NCI-H1417 (cell line): ENCODE measurements around the gene CDH26.

Source experiments
- DNase-seq, 3 experiments: peaks; one replicate each; lab custom pipeline; 2025; lab: John Stamatoyannopoulos, UW

The CDH26 gene

DNA sequence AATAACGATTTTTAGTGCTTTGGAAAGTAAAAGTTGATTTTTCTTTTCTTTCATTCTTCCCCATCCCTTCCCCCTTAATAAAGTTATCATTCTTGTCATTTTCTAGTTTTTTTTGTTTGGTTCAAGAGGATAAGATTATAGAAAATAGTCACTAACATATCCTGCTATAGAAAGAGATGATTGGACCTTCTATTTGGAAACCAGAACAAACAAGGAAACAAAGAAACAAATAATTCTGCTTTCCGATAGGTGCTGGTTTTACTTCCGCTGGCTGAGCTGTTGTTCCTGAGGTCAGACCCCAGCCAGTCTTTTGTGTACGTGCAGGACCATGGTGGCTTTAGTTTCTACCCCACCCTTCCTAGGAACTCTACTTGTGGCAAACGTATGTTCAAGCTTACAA lies at the start of gene CDH26:
CDH26 (plus strand) TSS at position 301 of the 400 bp plus-strand sequence. CDS start 304 bp downstream, outside the sequence.
- DNase-seq, result no peak

DNA sequence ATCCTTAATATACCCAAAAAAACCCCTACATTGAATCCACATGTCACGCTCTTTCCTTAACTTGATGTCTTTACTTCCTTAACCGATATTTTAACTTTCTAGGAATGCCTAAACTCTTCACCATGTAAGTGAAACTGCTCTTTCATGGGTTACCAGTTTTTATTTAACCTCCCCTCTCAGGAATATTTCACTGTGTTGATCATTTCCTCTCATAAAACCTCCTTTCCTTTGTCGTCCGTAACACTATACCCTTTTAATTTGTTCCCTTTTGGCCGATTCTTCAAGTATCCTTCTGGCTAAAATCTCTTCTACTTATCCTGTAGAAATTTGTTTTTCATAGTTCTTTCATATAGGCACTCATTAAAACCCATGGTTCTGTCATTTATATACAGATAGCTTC lies 49.4 kb upstream of the CDH26 start:
- DNase-seq, result no peak

GRCh38 chr20:59911041-59911440 lies 47.2 kb upstream of the CDH26 start:
- DNase-seq, result no peak

- DNase-seq, result no peak
Measured at GRCh38 chr20:59912609-59913008, 45.6 kb upstream of the CDH26 start.

GRCh38 chr20:59920944-59921343 lies 37.3 kb upstream of the CDH26 start:
- no peak for DNase-seq

DNA sequence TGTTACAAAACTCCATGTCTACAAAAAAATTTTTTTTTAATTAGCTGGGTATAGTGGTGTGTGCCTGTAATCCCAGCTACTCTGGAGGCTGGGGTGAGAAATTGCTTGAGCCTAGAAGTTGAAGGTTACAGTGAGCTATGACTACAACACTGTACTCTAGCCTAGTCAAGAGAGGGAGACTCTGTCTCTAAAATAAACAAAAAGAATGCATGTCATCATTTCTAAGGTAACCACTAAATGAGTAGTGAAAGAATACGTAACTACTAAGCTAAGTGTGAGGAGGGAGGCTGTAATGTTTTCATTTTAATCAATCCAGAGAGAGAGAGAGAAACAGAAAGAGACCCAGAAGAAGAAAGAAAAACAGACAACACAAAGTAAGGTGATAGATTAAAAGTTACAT lies 34.7 kb upstream of the CDH26 start:
- DNase-seq, result no peak

GRCh38 chr20:59925359-59925758 lies 32.9 kb upstream of the CDH26 start:
- DNase-seq, result no peak

DNA sequence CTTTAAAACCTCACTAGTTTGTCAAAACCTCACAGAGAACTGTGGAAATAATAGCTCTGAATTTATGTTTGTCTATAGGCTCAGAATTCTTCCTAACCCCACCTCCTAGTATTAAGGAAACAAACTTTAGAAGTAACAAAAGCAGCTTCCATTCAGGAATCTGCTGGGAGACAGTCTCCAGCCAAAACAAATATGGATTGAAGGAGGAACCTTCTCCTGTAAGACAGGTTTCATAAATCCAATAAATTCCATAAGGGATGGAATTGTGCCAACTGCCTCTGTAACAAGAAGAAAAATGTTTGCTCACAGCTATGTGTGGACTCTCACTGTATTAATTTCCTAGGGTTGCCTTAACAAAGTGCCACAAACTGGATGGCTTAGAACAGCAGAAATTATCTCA lies 32.3 kb upstream of the CDH26 start:
- peak in 1 of 3 experiments; percentile 44 for DNase-seq

- DNase-seq, result no peak
Measured at GRCh38 chr20:59931511-59932312, 26.5 kb upstream of the CDH26 start.

DNA sequence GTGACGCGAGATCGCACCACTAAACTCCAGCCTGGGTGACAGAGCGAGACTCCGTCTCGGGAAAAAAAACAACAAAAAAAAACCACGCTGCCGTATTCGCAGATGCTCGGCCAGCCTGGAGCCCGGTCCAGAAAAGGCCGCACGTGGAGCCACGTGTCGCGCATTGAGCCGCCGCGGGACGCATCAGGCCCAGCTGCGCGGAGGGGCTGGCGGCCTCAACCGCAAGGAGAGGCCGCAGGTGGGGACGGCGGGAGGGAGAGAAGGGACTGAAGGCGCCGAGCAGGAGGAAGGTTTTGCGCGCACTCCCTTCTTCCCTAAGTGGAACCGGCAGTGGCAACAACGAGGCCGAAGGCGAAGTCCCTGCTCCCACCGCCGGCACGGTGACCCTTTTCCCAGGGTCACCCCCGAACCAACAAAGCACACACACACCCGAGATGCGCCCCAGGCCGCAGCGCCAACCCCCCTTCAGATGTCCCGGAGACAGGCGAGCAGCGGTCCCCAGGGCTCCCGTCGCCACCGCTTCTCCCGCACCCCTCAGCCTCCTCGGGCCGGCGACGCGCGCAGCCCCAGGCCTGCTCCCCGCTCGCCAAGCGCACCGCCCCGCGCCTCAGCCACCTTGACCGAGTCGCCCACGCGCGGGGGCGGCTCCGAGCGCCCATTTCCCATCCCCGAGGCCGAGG lies 25.5 kb upstream of the CDH26 start:
- DNase-seq, result no peak

DNA sequence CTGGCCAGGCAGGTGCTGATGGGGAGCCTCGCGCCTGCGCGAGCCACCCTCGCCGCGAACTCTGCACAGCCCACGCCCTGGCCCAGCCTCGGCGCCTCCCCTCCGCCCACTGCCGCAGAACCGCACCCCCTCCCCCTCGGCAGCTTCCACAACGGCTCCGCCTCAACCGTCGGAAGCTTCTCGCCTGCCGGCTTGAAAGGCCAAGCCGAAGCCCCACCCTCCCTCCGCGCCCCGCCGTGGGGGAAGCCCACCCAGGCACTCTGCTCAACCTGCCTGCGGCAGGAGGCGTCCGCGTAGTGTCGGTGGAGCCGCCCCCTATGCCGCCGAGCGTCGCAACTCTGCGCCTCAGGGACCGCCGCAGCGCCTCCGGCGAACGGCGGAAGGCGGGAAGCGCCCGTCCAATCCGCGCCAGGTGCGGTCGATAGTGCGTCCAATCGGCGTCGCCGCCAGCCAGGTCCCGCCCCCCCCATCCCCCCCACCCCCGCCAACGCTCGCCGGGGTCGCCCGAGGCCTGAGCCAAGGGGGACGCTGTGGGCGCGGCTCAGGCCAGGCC lies 24.9 kb upstream of the CDH26 start, which contains the start of gene SYCP2:
SYCP2 (minus strand) TSS at position 342 of the 553 bp plus-strand sequence. CDS start 11,224 bp downstream, outside the sequence.
- peak in 1 of 3 experiments; percentile 62 for DNase-seq

DNA sequence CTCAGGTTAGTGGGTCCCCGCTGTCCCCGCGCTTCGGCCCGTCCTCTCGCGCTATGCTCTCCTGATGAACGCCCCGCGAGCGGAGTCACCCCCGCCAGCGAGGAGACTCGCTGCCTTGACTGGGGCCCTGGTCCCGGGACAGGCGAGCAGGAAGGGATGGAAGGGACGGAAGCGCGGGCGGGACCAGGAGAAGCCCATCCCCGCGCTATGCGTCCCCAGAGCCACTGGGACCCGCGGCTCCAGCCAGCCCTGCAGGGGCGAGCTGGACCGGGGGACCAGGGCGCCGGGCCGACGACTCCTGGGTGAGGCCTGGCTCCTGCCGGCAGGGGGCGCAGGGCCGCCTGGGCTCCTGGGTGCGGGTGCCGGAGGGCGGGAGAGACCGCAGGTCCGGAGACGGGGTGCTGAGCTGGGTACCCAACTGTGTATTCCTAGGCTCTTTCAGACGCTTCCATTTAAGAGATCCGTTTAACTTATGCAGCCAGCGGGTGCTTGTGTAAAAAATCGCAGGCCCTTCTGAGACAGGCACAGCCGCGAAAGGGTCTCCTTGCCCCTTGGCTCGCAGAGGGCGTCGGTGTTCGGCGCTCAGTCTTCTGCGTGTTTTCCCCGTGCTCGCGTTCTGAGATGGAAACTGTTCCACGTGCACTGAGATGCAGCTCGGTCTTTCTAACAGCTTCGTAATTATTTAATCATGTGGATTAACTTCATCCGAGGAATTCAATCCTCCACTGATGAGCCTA lies 24.2 kb upstream of the CDH26 start:
- peak; percentile 55 to 69 (median 58) for DNase-seq

GRCh38 chr20:59935457-59936185 lies 22.6 kb upstream of the CDH26 start:
- no peak for DNase-seq

DNA sequence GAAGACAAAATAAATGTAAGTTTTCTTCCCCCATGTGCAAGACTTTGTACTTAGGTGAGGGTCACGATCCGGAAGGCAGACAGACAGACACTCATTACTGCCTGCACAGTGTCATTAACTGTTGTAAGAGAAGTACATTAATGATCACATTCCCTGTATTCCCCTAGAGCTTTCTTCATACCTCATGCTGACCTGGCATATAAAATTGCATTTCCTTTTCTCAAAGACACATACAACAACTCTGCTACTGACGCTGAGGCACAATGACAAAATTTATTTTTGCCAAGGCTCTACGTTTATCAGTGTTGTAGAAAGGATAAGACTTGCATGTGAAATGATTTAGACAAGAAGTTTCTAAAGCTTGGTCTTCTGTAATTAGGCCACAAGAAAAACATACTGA lies 21.8 kb upstream of the CDH26 start:
- DNase-seq, result no peak

- no peak for DNase-seq
Measured at GRCh38 chr20:59937150-59937549, 21.1 kb upstream of the CDH26 start.

DNA sequence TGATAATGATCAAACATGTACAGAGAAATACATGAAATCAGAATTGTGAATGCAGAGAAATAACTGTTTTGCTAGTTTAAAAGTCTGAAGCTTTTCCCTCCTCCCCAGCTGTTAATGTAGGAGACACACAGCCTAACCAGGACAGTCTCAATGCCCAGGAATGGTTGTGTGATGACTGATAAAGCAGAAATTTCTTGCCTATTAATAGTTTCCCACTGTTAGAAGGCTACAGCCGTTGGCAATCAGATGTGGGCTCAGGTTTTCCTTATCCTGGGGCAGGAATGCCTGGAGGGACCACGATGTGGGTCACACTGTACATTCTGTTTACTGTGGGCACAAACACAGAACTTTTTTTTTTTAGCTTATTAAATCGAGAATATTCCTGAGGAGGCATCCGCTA lies 20.0 kb upstream of the CDH26 start:
- no peak for DNase-seq

GRCh38 chr20:59938696-59939051 lies 19.5 kb upstream of the CDH26 start:
- DNase-seq, result no peak

DNA sequence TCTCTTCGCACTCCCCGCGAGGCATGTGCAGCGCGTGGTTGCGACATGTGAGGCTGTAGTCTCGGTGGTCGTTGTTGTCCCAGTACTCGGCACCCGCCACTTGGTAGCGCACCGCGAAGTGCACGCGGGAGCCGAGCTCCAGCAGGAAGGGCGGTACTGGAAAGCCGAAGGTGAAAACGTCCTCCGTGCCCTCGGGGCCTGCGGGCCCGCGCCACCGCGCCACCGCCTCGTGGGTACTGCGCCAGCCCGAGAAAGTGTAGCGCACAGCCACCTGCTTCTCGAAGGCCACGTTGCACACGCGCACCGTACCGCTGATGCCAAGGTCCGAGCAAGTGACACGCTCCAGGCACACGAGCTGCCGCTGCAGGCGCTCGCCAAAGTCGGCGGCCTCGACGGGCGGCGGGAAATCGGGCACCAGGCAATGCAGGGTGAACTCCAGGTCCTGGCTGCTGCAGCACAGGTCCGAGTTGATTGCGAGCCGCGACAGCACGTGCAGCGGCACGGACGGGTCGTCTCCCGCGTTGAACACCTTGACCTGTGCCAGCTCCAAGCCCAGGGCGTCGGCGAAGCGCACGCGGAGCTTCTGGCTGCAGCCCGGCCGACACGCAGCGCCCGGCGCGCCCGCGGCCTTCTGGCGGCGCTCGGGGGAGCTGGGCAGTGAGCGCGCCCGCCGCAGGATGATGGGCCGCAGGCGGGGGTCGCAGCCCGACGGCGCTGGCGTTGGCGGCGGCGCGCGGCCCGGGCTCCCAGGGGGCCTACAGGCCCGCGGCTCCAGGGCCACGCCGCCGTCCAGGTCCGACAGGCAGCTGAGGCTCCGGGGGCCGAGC lies 19.0 kb upstream of the CDH26 start:
- peak in 1 of 3 experiments; percentile 60 for DNase-seq

- DNase-seq, result peak in 1 of 3 experiments; percentile 42
Measured at GRCh38 chr20:59939879-59940128, 18.4 kb upstream of the CDH26 start.

DNA sequence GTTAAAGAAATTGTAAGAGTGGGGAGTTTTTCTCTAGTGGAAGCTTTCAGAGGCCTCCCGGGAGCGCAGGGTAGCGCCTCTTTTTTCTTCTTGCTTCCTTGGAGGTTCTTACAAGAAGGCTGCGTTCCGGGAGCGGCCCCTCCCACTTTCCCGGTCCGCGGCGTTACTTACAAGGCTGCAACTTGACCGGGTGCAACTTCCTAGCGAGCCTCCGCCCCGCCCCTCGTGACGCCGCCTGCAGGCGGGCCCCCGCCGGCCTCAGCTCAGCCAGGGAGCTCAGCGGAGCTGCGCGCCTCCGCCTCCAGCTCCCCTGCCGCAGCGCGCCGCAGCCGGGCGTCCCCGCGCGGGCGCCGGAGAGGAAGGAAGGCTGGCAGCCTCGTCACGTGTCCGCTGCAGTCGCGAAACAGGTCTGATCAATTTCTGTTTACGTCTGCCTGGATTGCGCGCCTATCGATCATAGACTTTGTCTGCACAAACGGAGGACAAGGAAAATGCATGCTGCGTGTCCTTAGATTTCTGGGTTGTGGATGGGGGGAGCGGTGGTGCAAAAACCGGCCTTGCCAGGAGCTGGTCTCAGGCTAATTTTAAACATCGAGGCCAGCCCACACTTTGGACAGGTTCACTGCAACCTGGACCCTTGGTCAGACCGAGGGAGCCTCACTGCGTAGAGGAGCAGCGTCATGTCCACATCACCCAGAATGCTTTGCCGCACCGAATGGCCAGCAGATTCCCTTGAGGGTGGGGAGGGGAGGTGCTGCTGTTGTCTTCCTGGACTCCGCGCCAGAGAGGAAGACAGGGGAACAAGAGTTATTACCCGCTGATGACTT lies 17.9 kb upstream of the CDH26 start, which contains the start of the genes FAM217B and PPP1R3D:
FAM217B (plus strand) TSS at position 261 of the 827 bp plus-strand sequence. CDS start 3,555 bp downstream, outside the sequence.
PPP1R3D (minus strand) TSS at position 177 of the 827 bp plus-strand sequence. CDS start 374 bp downstream, outside the sequence.
- DNase-seq, result peak; percentile 94 to 97 (median 96)
